ENCODE data around the gene EN2.
"Not testable (repeated sequence)": the region's sequence is repeated elsewhere in the genome, so short reads cannot be mapped to it uniquely, and the experiment has no call there.

EN2 gene

GRCh38 chr7:155426543-155427410 is 31.2 kb upstream of the EN2 start:
- no peak for DNase-seq

GRCh38 chr7:155427411-155428038 is 30.4 kb upstream of the EN2 start:
- no peak for DNase-seq

DNA sequence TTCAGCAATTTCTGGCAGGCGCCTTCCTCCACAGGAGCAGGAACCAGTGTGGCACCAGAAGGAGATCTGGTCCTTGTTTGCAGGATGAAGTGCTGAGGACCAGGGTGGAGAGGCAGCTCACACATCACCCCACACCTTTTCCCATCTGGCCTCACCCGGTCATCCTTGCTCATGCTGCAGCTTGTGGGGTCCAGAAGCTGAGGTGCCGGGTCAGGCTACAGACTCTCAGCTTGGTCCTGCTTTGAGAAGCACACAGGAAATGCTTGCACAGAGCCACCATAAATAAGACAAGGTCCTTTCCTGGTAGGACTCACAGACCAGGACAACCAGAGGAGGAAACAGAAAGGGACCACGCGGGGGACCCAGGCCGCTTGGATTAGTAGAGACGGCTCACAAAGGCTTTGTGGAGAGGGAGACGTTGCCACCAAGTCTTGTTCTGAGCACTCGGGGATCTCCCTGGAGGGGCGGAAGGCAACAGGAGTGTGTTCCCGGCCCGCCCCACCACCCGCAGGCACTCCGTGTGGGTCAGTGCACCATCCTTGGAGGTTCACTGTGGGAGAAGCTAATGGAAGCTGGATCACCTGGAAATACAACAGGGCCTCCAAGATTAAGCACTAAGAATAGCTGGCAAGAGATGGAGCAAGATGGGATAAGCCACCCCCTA is 29.6 kb upstream of the EN2 start:
- no peak for DNase-seq

DNA sequence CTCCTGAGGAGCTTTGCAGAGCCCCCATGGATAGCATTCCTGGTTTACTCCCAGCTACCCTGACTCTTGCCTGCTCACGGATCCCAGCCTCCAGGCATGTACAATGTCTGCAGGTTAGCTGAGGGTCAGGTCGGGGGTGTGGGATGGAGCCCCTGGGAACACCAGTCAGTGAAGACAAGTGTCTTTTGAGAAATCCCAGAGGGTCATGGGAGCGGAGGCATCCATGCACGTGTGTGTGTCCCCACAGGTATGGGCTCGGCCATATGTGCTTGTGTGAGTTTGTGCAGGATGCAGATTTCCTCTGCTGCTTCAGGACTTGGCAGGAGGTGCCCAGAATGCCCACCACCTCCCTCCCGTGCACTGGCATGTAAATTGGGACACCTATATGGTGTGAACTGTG is 28.3 kb upstream of the EN2 start:
- DNase-seq: no peak

- DNase-seq: no peak
These were observed 27.3 kb upstream of the EN2 start for GRCh38 chr7:155430606-155431005.

- no peak for DNase-seq
These were observed 26.7 kb upstream of the EN2 start for GRCh38 chr7:155431231-155431630.

DNA sequence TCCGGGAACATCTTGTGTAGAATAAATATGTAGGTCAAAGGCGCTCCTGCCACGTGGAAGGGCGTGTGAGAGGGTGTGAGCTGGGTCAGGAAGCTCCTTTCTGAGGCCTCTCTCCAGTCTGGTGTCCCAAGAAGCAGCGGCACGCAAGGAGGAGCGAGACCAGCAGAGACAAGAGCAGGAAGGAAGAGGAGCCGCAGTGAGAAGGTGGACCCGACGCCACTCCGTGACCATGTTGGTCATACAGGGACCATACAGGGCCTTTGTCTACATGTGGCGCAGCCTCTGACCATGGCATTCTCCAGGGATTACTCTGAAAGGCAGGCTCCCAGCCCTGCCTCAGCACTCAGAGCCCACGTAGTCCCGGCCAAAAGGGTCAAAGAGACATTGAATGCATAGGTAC is 26.2 kb upstream of the EN2 start:
- DNase-seq: no peak

- DNase-seq: no peak
These were observed 22.8 kb upstream of the EN2 start for GRCh38 chr7:155435110-155435509.

DNA sequence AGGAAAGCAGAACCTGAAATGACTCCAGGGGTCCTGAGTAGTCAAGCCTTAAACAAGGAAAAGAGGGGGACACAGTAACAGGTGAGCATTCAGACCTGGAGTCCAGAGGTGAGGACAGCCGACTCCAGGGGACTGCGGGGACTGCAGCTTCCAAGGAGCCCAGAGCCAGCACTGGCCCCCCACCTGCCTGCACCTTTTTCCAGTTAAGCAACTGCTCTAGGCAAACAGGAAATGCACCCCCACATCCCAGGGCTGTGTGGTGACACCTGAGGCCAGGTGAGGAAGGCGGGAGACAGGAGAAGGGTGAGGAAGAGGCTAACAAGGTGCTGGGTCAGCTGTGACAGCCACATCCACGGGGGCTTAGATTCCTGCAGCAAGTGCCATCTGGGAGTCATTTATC is 20.1 kb upstream of the EN2 start:
- no peak for DNase-seq

GRCh38 chr7:155438777-155439176 is 19.2 kb upstream of the EN2 start:
- DNase-seq: no peak

DNA sequence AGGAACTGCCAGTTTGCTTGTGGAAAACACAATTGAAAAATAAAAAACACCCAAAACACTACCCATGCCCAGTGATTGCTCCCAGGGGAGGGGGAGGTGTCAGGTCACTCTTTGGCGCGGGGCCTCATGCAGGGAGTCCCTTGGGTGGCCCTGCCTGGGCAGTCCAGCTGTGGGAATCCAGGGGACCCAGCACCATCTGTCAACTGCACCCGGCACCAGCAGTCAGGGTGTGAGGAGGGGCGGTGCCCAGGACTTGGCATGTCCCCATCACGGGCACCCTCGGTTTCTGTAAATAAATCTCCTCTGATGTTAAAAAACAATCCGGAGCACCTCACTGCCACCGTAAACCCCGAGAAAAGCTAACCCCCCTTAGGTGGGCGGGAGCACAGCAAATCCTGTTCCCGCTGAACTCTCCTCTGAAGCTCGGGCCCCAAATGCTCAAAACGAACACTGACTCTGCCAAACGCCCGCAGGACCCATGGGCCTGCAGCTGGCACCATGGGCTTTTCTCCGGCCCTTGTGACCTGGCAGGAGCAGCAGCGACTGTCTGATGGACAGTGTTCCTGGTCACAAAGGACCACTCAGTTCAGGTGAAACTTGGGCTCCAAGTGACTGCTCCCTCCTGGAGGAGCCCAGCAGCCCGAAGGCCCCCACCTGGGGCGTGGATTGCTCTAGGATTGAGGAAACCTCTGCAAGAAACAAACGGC is 18.5 kb upstream of the EN2 start:
- DNase-seq: no peak

- no peak for DNase-seq
These were observed 17.9 kb upstream of the EN2 start for GRCh38 chr7:155440018-155440410.

GRCh38 chr7:155441856-155442255 is 16.1 kb upstream of the EN2 start:
- DNase-seq: no peak

GRCh38 chr7:155444746-155445145 is 13.2 kb upstream of the EN2 start:
- DNase-seq: no peak

GRCh38 chr7:155445606-155446005 is 12.3 kb upstream of the EN2 start:
- DNase-seq: not testable (repeated sequence)

GRCh38 chr7:155447603-155448002 is 10.3 kb upstream of the EN2 start:
- no peak for DNase-seq

DNA sequence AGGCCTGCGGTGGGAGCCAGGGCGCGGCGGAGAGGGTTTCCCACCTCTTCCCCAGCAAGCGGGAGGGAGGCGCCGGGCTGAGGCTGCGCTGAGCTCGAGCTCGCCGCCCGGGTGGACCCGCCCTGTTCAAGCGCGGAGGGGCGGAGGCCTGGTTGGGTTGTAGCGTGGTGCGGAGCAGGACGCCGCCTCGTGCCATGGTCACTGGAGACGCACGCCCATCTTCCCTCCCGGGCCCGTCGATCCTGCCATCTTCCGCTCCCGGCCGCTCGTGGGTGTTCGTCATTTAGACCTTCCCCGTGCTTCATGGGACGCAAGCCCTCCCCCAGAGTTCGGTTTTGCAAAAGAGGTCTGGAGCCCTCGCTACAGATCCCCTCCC is 9.3 kb upstream of the EN2 start:
- DNase-seq: no peak

DNA sequence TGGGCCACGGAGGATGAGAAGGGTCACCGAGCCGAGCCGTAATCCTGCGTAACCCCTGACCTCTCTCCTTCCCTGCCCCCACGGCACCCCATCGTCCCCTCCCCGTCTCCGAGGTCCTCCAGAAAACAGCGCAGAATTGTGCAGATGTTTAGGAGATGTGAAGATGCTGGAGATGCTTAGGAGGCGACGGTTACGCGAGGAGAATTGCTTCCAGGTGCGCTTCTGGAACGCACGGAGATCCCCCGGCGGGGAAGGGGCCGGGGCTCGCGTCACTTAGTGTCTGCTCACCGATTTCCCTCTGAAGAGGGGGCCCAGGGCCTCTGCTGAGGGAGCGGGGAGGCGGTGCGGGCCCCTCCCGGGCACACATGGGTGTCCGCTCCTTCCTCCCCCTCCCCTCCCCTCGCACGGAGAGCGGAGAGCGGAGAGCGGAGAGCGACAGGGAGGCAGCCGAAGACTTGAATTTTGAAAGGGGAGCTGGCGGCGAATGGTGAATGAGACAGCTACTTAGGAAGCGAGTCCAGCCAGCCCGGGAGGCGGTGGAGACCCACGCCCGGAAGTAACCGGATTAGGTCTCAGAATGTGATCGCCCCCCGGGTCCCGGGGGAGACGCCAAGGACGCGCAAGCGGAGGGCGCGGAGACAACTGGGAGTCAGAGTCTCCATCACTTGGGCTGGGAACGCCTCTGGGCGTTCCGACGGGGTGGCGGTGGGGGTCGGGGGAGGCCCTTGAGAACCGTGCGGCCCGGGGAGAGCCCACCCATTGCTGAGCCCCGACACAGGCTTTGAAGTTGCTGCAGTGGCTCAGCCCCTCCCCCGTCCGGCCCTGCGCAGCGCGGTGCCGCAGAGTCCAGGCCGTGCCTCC is 8.7 kb upstream of the EN2 start:
- DNase-seq: no peak

DNA sequence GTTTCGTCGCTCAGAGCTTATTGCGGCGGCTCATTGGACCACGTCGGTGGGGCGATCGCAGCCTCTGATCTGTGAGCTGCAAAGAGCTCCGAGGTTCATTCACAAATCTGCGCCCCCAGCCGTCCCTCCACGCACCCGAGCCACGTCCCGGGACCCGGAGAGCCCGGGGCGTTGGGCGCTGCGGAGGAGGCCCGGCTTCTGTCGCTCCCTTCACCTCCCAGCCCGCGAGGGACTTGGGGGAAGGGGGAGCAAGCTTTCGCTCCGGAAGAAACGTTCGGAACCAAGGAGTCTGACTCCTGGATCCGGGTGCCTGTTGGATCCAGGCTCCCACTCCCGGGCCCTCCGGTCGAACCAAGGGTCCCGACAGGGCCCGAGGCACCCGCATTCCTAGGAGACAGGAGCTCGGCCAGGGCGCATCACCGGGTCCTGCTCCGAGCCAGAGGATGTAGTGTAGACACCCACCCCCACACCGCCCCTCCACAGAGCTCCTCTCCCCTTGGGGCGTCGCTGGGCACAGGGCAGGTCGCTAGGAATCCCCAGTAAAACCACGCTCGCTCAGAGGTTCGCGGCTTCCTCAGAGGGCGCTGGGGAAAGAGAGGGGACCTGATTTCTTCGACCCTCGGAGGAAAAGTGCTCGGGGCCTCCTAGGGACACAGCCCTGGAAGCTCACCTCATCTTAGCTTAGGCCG is 7.9 kb upstream of the EN2 start:
- DNase-seq: no peak

DNA sequence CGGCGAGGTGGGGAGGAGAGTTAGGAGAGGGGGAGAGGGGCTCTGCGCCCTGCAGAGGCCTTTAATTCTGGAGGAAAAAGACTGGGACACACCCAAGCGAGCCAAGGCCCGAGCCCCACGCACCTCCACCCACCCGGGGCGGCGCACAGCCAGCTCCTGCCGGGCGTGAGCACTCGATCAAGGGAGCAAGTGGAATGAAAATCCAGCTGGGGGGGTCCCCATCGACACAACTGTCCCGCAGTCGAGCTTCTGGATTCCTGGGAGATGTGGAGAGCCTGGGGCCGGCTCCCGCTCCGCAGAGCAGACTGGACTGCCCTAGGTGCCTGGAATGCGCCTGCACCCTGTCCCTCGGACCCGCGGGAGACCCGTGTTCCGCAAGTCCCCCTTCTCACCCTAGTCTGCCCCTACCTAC is 7.4 kb upstream of the EN2 start:
- DNase-seq: no peak

DNA sequence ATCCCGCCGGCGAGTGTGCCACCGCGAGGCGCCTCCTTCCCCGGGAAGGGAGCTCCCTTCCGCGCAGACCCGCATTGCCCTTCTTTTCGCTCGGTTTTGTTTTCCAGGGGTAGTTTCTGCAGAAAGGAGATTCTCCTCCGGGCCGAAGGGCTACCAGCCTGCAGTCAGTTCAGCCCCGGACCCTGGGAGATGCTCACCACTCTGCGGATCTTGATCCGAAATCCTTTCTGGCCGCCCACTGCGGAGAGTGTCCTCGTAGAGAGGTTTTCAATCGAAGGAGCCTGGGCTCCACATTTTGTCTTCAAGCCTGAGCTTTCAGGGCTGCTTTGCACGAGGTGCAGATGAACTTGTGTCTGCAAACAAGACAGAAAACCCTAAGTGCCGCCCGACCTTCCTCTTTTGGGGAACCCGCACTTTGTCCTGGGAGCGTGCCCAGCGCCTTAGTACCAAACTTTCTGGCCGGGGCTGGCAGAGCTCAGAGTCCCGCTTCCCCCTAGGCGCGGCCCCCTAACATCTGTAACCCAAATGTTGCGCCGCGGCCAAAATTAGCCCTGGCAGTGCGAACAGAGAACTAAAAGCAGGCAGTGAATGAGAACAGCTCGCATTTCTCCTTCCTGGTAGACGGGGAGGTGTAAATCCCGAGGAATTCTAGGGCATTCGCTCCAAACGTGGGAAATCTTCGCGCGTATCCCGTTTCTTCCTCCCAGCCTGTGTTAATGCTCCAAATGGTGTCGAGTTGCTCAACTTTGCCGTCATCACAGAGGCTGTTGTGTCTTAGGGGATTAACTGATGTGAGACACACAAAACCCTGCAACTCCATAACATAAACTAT is 6.7 kb upstream of the EN2 start:
- DNase-seq: no peak

All from CD4-positive, alpha-beta T cell treated with Interleukin-10 for 1 hour (primary cell).